Measurements from ENCODE around the gene ARL8B. TPM values are rescaled to one million over a fixed set of nuclear protein-coding genes. Genes with fewer than 3 reads are reported as not detected.

ARL8B gene
- total and polyA plus RNA-seq, 9 of the 15 experiments (the other 6 are each of a cell fraction or from before 2014, with no cell fraction given): 28.5 to 99.4 (median 77.2) TPM

DNA sequence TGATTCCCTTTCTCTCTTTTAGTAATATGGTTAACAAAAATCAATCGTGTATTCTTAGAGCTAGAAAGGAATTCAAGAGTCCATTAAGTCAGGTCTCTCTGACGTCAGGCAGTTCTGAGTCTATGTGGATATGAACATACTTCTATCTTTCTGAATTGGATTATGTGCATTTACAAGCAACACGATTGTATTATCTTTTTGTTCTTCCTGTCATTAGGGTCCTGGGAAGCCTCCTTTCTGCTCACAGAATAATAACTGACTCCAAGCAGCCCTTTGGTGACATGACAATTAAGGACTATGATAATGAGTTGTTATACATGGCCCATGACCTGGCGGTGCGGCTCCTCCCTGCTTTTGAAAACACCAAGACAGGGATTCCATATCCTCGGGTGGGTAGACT, 79.4 kb downstream of the ARL8B start:
- ChIA-PET POLR2A (interaction anchor here (0.6 kb wide), 1 partner anchor 27 kb away, joined by 3 read pairs; no protein-coding TSS in a partner anchor), CTCF (ENCODE audit: low intra/inter-chr PET ratio) (no interaction called here)
- peaks cover 3% of the 10 kb centered on the region; the same call in 1 of the 3 replicates for H3K79me2 ChIP-seq (ENCODE audit: control insufficient read depth, insufficient read depth, low read length)
- no peak for FAIRE-seq
- intact Hi-C loops (cut with micrococcal nuclease): no loop called here
- H3K9me1 ChIP-seq (ENCODE audit: control insufficient read depth, insufficient read depth, low read length): no peaks in the 10 kb centered on the region
- no peak for ATAC-seq
- no peak overlapping the region for H3K4me3 ChIP-seq
- H3K36me3 ChIP-seq (ENCODE audit: control insufficient read depth, insufficient read depth, low read length): peaks cover 72% of the 10 kb centered on the region
- H4K20me1 ChIP-seq (replicated peaks; ENCODE audit: control insufficient read depth, insufficient read depth, low read length): no peaks in the 10 kb centered on the region
- BruUV-seq (replicated peaks): no TSS peak
- no peaks in the 10 kb centered on the region for H3K27me3 ChIP-seq (ENCODE audit: control insufficient read depth in 2 of 2, insufficient read depth in 2 of 2, low read length in 2 of 2)
- H3K4me2 ChIP-seq (ENCODE audit: insufficient read depth, low read length): no peak overlapping the region
- in situ Hi-C loops (cut with MboI): no loop called here
- peaks cover 0 to 25% of the 10 kb centered on the region in 2 experiments; a peak in 4 of 5 replicates for H3K4me1 ChIP-seq (replicated peaks in 1 of 2; ENCODE audit: control insufficient read depth in 2 of 2, insufficient read depth in 2 of 2, low read length in 2 of 2)
- H3K27ac ChIP-seq (ENCODE audit: extremely low read depth, low read depth, low read length): no peak overlapping the region
- no peaks in the 10 kb centered on the region for H3K9me3 ChIP-seq (replicated peaks; ENCODE audit: control insufficient read depth, insufficient read depth, low read depth, low read length)
- no peak overlapping the region for H3K9ac ChIP-seq (ENCODE audit: insufficient read depth in 1 of 2, low read depth in 2 of 2, low read length in 2 of 2)
- WGBS (ENCODE audit: insufficient coverage, low coverage, missing lambda C conversion rate): 72% methylated on average over 6 of the region's 6 CpGs
- no peak for DNase-seq (ENCODE audit: extremely low read depth in 1 of 4, low spot score in 3 of 4)
- no peak overlapping the region for H2AFZ ChIP-seq (ENCODE audit: low read depth, low read length)
- TF ChIP-seq, protein P1, sequence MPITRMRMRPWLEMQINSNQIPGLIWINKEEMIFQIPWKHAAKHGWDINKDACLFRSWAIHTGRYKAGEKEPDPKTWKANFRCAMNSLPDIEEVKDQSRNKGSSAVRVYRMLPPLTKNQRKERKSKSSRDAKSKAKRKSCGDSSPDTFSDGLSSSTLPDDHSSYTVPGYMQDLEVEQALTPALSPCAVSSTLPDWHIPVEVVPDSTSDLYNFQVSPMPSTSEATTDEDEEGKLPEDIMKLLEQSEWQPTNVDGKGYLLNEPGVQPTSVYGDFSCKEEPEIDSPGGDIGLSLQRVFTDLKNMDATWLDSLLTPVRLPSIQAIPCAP (CRISPR knock-in tag; IDR thresholded peaks at IDR 0.05; ENCODE audit: borderline replicate concordance): no peak
- no peak for TF ChIP-seq WHSC1 (IDR thresholded peaks at IDR 0.05; ENCODE audit: low read length)
- TF ChIP-seq, protein P2, sequence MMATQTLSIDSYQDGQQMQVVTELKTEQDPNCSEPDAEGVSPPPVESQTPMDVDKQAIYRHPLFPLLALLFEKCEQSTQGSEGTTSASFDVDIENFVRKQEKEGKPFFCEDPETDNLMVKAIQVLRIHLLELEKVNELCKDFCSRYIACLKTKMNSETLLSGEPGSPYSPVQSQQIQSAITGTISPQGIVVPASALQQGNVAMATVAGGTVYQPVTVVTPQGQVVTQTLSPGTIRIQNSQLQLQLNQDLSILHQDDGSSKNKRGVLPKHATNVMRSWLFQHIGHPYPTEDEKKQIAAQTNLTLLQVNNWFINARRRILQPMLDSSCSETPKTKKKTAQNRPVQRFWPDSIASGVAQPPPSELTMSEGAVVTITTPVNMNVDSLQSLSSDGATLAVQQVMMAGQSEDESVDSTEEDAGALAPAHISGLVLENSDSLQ (IDR thresholded peaks at IDR 0.05): no peak
- TF ChIP-seq, protein P3, sequence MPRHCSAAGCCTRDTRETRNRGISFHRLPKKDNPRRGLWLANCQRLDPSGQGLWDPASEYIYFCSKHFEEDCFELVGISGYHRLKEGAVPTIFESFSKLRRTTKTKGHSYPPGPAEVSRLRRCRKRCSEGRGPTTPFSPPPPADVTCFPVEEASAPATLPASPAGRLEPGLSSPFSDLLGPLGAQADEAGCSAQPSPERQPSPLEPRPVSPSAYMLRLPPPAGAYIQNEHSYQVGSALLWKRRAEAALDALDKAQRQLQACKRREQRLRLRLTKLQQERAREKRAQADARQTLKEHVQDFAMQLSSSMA (CRISPR knock-in tag; IDR thresholded peaks at IDR 0.05): no peak
- no peak for TF ChIP-seq EP300 (IDR thresholded peaks at IDR 0.05; ENCODE audit: low read length)
- no peak for TF ChIP-seq BCL6 (CRISPR knock-in tag; IDR thresholded peaks at IDR 0.05)
- no peak for TF ChIP-seq ZNF184 (CRISPR knock-in tag; IDR thresholded peaks at IDR 0.05)
- TF ChIP-seq, protein P4, sequence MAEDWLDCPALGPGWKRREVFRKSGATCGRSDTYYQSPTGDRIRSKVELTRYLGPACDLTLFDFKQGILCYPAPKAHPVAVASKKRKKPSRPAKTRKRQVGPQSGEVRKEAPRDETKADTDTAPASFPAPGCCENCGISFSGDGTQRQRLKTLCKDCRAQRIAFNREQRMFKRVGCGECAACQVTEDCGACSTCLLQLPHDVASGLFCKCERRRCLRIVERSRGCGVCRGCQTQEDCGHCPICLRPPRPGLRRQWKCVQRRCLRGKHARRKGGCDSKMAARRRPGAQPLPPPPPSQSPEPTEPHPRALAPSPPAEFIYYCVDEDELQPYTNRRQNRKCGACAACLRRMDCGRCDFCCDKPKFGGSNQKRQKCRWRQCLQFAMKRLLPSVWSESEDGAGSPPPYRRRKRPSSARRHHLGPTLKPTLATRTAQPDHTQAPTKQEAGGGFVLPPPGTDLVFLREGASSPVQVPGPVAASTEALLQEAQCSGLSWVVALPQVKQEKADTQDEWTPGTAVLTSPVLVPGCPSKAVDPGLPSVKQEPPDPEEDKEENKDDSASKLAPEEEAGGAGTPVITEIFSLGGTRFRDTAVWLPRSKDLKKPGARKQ (CRISPR knock-in tag; IDR thresholded peaks at IDR 0.05): no peak
- TF ChIP-seq, protein P5, sequence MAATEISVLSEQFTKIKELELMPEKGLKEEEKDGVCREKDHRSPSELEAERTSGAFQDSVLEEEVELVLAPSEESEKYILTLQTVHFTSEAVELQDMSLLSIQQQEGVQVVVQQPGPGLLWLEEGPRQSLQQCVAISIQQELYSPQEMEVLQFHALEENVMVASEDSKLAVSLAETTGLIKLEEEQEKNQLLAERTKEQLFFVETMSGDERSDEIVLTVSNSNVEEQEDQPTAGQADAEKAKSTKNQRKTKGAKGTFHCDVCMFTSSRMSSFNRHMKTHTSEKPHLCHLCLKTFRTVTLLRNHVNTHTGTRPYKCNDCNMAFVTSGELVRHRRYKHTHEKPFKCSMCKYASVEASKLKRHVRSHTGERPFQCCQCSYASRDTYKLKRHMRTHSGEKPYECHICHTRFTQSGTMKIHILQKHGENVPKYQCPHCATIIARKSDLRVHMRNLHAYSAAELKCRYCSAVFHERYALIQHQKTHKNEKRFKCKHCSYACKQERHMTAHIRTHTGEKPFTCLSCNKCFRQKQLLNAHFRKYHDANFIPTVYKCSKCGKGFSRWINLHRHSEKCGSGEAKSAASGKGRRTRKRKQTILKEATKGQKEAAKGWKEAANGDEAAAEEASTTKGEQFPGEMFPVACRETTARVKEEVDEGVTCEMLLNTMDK (IDR thresholded peaks at IDR 0.05; ENCODE audit: borderline replicate concordance, insufficient read depth, low read depth, low read length, poor library complexity, severe bottlenecking): no peak
- no peak for TF ChIP-seq RBM22 (IDR thresholded peaks at IDR 0.05; ENCODE audit: low read depth, low read length, poor library complexity, severe bottlenecking)
- TF ChIP-seq, protein P6, sequence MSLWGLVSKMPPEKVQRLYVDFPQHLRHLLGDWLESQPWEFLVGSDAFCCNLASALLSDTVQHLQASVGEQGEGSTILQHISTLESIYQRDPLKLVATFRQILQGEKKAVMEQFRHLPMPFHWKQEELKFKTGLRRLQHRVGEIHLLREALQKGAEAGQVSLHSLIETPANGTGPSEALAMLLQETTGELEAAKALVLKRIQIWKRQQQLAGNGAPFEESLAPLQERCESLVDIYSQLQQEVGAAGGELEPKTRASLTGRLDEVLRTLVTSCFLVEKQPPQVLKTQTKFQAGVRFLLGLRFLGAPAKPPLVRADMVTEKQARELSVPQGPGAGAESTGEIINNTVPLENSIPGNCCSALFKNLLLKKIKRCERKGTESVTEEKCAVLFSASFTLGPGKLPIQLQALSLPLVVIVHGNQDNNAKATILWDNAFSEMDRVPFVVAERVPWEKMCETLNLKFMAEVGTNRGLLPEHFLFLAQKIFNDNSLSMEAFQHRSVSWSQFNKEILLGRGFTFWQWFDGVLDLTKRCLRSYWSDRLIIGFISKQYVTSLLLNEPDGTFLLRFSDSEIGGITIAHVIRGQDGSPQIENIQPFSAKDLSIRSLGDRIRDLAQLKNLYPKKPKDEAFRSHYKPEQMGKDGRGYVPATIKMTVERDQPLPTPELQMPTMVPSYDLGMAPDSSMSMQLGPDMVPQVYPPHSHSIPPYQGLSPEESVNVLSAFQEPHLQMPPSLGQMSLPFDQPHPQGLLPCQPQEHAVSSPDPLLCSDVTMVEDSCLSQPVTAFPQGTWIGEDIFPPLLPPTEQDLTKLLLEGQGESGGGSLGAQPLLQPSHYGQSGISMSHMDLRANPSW (CRISPR knock-in tag; IDR thresholded peaks at IDR 0.05): no peak

Measured in K562 (cell line).